HepG2 (cell line): ENCODE measurements around the gene SRSF8. TPM values are rescaled to one million over a fixed set of nuclear protein-coding genes. Genes with fewer than 3 reads are reported as not detected.

Experiments
- ATF5 ChIP-seq: sonication (generic); formaldehyde crosslinking; IDR thresholded peaks from 2 replicates; pipeline ENCODE4 v1.4.0; 2020; ENCODE audit warnings: mild to moderate bottlenecking, low read depth, missing genetic modification reagents
- BRCA1 ChIP-seq: sonication (generic); formaldehyde crosslinking; IDR thresholded peaks from 2 replicates; pipeline ENCODE4 v1.4.0; 2020; ENCODE audit warnings: missing genetic modification reagents
- CENPX ChIP-seq: sonication (generic); formaldehyde crosslinking; IDR thresholded peaks from 2 replicates; pipeline ENCODE4 v1.9.0; 2021; ENCODE audit warnings: mild to moderate bottlenecking, missing genetic modification reagents, moderate library complexity
- DPF2 ChIP-seq: sonication (generic); formaldehyde crosslinking; IDR thresholded peaks from 2 replicates; pipeline ENCODE4 v1.4.0; 2020; ENCODE audit warnings: mild to moderate bottlenecking, low read depth, missing genetic modification reagents, borderline replicate concordance
- DR1 ChIP-seq: sonication (generic); formaldehyde crosslinking; IDR thresholded peaks from 2 replicates; pipeline ENCODE4 v1.8.0; 2021; ENCODE audit warnings: mild to moderate bottlenecking, missing genetic modification reagents, inconsistent platforms
- ELF4 ChIP-seq: sonication (generic); formaldehyde crosslinking; IDR thresholded peaks from 2 replicates; pipeline ENCODE4 v1.5.0; 2020; ENCODE audit warnings: missing genetic modification reagents, mild to moderate bottlenecking, moderate library complexity, borderline replicate concordance
- FLYWCH1 ChIP-seq: sonication (generic); formaldehyde crosslinking; IDR thresholded peaks from 2 replicates; pipeline ENCODE4 v1.8.1; 2023; ENCODE audit warnings: mild to moderate bottlenecking, missing genetic modification reagents
- GFI1 ChIP-seq: sonication (generic); formaldehyde crosslinking; IDR thresholded peaks from 2 replicates; pipeline ENCODE4 v1.5.0; 2020; ENCODE audit warnings: missing genetic modification reagents, mild to moderate bottlenecking, borderline replicate concordance
- GLI4 ChIP-seq: sonication (generic); formaldehyde crosslinking; IDR thresholded peaks from 2 replicates; pipeline ENCODE4 v1.5.1; 2020; ENCODE audit warnings: missing genetic modification reagents, mild to moderate bottlenecking, moderate library complexity, borderline replicate concordance
- NFYB ChIP-seq: sonication (generic); formaldehyde crosslinking; IDR thresholded peaks from 2 replicates; pipeline ENCODE4 v1.4.0; 2020; ENCODE audit warnings: missing genetic modification reagents
- NONO ChIP-seq, 2 experiments: fragments of 450-650 bp in 1 of 2; sonication (generic) in 1 of 2; formaldehyde crosslinking in 1 of 2; IDR thresholded peaks in 1 of 2; conservative IDR thresholded peaks in 1 of 2; 2 replicates each; pipeline versions ENCODE4 v1.6.1 to v1.8.0; 2017 to 2022; ENCODE audit warnings: mild to moderate bottlenecking in 1 of 2, missing genetic modification reagents in 1 of 2, moderate library complexity in 1 of 2
- REXO4 ChIP-seq: sonication (generic); formaldehyde crosslinking; IDR thresholded peaks from 2 replicates; pipeline ENCODE4 v1.8.0; 2022; ENCODE audit warnings: missing genetic modification reagents, mild to moderate bottlenecking, borderline replicate concordance
- RXRB ChIP-seq: IDR thresholded peaks from 2 replicates; pipeline ENCODE4 v1.6.1; 2016; ENCODE audit warnings: borderline replicate concordance, missing genetic modification reagents, missing compliant biosample characterization
- SMARCC2 ChIP-seq: fragments of 450-650 bp; IDR thresholded peaks from 2 replicates; pipeline ENCODE4 v1.6.1; 2017; ENCODE audit warnings: antibody characterized with exemption, mild to moderate bottlenecking
- THAP11 ChIP-seq: IDR thresholded peaks from 2 replicates; pipeline ENCODE4 v1.6.1; 2016; ENCODE audit warnings: missing biosample characterization, missing genetic modification reagents
- ZNF333 ChIP-seq: sonication (generic); formaldehyde crosslinking; IDR thresholded peaks from 2 replicates; pipeline ENCODE4 v1.4.0; 2020; ENCODE audit warnings: mild to moderate bottlenecking, missing genetic modification reagents, borderline replicate concordance
- ZNF792 ChIP-seq: IDR thresholded peaks from 2 replicates; pipeline ENCODE4 v1.6.1; 2016
- ZSCAN25 ChIP-seq: sonication (generic); formaldehyde crosslinking; IDR thresholded peaks from 2 replicates; pipeline ENCODE4 v1.8.0; 2022; ENCODE audit warnings: mild to moderate bottlenecking, missing genetic modification reagents
- polyA plus RNA-seq, 8 experiments: library from polyadenylated mRNA; depleted of rRNA in 3 of 8; stranded (reverse) in 7 of 8; unstranded in 1 of 8; fragments of >200 nt; fragmentation: Illumina TruSeq in 4 of 8; extraction: Trizol in 4 of 8; gene quantifications; 2 replicates each; pipeline versions ENCODE4 v1.2.1 to v1.2.3, GENCODE V29; 2011 to 2016; ENCODE audit warnings: low read depth in 4 of 8, missing spikeins in 1 of 8, mixed read lengths in 1 of 8; ENCODE audit not compliant: insufficient read depth in 1 of 8
- total RNA-seq, 5 experiments: library from RNA; depleted of rRNA; stranded (reverse); fragments of >200 nt; fragmentation: Illumina TruSeq; extraction: Trizol; gene quantifications; 2 replicates each; pipeline ENCODE4 v1.2.3, GENCODE V29; 2016; ENCODE audit warnings: low read depth in 1 of 5
- TF ChIP-seq, protein P1 (sequence below): sonication (generic); formaldehyde crosslinking; IDR thresholded peaks from 2 replicates; pipeline ENCODE4 v1.4.0; 2020; ENCODE audit warnings: missing genetic modification reagents, borderline replicate concordance
- TF ChIP-seq, protein P2 (sequence below): IDR thresholded peaks from 2 replicates; pipeline ENCODE4 v1.4.0; 2020; ENCODE audit warnings: mild to moderate bottlenecking, missing genetic modification reagents
- TF ChIP-seq, protein P3 (sequence below): sonication (generic); formaldehyde crosslinking; IDR thresholded peaks from 2 replicates; pipeline ENCODE4 v1.8.0; 2022; ENCODE audit warnings: mild to moderate bottlenecking, missing genetic modification reagents, moderate library complexity
- TF ChIP-seq, protein P4 (sequence below): sonication (generic); formaldehyde crosslinking; IDR thresholded peaks from 2 replicates; pipeline ENCODE4 v1.5.0; 2020; ENCODE audit warnings: mild to moderate bottlenecking, missing genetic modification reagents

The SRSF8 gene
- total and polyA plus RNA-seq, 2 of the 13 experiments (the other 11 are each of a cell fraction or from before 2014, with no cell fraction given) = 21.8 to 25.8 TPM

DNA sequence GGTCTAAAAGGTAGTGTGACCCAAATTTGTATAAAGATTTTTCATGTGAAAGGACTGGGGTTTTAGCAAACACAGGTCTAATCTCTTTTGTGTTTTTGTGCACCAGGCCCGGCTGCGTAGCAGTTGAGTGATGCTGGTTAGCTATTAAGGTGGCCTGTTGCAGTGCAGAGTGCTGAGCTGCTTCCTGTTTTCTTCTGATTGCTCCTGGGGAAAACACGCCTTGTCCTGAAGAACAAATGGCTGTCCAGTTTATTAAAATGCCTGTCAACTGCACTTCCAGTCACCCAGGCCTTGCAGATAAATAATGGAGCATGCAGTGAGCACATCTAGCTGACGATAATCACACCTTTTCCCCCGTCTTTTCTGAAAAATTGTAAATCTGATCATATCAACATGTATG is 1.8 kb downstream of the SRSF8 start (continued):
- TF ChIP-seq NONO (IDR thresholded peaks at IDR 0.05) = no peak
- no peak for TF ChIP-seq NONO (CRISPR knock-in tag; conservative IDR thresholded peaks at IDR 0.05)
- TF ChIP-seq ATF5 (CRISPR knock-in tag) = no peak
- no peak for TF ChIP-seq CENPX (CRISPR knock-in tag)
- TF ChIP-seq REXO4 (CRISPR knock-in tag) = no peak
- no peak for TF ChIP-seq ELF4
- TF ChIP-seq, protein P1, sequence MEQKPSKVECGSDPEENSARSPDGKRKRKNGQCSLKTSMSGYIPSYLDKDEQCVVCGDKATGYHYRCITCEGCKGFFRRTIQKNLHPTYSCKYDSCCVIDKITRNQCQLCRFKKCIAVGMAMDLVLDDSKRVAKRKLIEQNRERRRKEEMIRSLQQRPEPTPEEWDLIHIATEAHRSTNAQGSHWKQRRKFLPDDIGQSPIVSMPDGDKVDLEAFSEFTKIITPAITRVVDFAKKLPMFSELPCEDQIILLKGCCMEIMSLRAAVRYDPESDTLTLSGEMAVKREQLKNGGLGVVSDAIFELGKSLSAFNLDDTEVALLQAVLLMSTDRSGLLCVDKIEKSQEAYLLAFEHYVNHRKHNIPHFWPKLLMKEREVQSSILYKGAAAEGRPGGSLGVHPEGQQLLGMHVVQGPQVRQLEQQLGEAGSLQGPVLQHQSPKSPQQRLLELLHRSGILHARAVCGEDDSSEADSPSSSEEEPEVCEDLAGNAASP (CRISPR knock-in tag) = no peak
- TF ChIP-seq SMARCC2 = no peak
- TF ChIP-seq, protein P2, sequence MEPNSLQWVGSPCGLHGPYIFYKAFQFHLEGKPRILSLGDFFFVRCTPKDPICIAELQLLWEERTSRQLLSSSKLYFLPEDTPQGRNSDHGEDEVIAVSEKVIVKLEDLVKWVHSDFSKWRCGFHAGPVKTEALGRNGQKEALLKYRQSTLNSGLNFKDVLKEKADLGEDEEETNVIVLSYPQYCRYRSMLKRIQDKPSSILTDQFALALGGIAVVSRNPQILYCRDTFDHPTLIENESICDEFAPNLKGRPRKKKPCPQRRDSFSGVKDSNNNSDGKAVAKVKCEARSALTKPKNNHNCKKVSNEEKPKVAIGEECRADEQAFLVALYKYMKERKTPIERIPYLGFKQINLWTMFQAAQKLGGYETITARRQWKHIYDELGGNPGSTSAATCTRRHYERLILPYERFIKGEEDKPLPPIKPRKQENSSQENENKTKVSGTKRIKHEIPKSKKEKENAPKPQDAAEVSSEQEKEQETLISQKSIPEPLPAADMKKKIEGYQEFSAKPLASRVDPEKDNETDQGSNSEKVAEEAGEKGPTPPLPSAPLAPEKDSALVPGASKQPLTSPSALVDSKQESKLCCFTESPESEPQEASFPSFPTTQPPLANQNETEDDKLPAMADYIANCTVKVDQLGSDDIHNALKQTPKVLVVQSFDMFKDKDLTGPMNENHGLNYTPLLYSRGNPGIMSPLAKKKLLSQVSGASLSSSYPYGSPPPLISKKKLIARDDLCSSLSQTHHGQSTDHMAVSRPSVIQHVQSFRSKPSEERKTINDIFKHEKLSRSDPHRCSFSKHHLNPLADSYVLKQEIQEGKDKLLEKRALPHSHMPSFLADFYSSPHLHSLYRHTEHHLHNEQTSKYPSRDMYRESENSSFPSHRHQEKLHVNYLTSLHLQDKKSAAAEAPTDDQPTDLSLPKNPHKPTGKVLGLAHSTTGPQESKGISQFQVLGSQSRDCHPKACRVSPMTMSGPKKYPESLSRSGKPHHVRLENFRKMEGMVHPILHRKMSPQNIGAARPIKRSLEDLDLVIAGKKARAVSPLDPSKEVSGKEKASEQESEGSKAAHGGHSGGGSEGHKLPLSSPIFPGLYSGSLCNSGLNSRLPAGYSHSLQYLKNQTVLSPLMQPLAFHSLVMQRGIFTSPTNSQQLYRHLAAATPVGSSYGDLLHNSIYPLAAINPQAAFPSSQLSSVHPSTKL (CRISPR knock-in tag) = peak; percentile 48; the same call in 1 of the 2 replicates
- TF ChIP-seq, protein P3, sequence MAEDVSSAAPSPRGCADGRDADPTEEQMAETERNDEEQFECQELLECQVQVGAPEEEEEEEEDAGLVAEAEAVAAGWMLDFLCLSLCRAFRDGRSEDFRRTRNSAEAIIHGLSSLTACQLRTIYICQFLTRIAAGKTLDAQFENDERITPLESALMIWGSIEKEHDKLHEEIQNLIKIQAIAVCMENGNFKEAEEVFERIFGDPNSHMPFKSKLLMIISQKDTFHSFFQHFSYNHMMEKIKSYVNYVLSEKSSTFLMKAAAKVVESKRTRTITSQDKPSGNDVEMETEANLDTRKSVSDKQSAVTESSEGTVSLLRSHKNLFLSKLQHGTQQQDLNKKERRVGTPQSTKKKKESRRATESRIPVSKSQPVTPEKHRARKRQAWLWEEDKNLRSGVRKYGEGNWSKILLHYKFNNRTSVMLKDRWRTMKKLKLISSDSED = no peak
- TF ChIP-seq DPF2 (CRISPR knock-in tag) = no peak
- no peak for TF ChIP-seq DR1 (CRISPR knock-in tag)
- TF ChIP-seq THAP11 (CRISPR knock-in tag) = peak; percentile 81
- no peak for TF ChIP-seq GLI4 (CRISPR knock-in tag)
- TF ChIP-seq, protein P4, sequence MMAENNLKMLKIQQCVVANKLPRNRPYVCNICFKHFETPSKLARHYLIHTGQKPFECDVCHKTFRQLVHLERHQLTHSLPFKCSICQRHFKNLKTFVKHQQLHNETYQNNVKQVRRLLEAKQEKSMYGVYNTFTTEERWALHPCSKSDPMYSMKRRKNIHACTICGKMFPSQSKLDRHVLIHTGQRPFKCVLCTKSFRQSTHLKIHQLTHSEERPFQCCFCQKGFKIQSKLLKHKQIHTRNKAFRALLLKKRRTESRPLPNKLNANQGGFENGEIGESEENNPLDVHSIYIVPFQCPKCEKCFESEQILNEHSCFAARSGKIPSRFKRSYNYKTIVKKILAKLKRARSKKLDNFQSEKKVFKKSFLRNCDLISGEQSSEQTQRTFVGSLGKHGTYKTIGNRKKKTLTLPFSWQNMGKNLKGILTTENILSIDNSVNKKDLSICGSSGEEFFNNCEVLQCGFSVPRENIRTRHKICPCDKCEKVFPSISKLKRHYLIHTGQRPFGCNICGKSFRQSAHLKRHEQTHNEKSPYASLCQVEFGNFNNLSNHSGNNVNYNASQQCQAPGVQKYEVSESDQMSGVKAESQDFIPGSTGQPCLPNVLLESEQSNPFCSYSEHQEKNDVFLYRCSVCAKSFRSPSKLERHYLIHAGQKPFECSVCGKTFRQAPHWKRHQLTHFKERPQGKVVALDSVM (CRISPR knock-in tag) = no peak
- peak; percentile 86 for TF ChIP-seq NFYB (CRISPR knock-in tag)
- TF ChIP-seq FLYWCH1 = no peak
- TF ChIP-seq GFI1 = no peak
- no peak for TF ChIP-seq ZNF333 (CRISPR knock-in tag)
- no peak for TF ChIP-seq ZNF792 (CRISPR knock-in tag)
- TF ChIP-seq ZSCAN25 = no peak
- peak; percentile 23; the same call in 1 of the 2 replicates for TF ChIP-seq RXRB
- 0 out of 2 replicates have a peak, but pooled peaks have one; percentile 75 for TF ChIP-seq BRCA1 (CRISPR knock-in tag)
